Measurements from ENCODE around the gene TFR2. TPM values are rescaled to one million over a fixed set of nuclear protein-coding genes. Genes with fewer than 3 reads are reported as not detected.

TFR2 gene
- total and polyA plus RNA-seq, 2 of the 4 experiments (the other 2 are of a cell fraction), result 0.18 to 0.50 TPM

DNA sequence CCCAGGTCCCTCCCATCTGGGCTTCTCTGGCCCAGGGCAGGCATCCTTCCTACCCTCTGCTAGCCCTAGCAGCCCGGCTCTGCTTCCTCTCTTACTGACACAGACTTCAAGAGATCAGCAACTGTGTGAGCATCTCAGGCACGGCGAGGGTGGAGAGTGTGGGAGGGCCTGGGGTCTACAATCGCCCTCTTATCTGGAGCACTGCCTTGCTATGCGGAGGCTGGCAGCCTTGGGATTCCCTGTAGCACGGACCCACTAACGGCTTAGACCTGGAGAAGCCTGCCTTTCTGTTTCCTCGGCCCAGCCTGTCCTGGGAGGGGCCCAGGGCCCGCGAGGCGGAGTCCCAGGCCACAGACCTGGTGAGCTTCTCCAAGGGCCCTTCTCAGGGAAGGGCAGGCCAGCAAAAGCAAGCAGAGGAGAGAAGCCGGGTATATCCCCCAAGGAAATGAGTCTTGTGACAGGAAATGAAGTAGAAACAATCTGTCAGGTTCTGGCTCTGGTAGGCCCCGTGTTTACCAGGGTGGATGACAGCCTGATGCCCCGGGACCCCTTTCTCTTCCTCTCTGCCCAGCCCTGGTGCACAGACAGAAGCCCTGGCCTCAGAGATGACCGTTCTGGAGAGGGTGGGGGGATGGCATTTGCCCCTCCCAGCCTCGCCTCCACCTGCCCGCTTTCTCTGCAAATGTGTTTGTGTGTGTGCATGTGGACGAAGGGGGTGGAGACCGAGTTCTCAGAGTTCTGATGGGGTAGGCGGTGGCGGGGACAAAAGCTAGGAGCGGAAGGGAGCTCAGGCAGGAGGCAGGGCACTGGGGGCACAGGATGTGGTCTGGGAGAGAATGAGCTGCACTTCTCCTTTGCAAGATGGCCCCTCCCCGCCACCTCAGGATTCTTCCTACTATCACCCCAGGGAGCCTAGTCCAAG lies 58.0 kb downstream of the TFR2 start:
- ChIA-PET POLR2A (ENCODE audit: unreplicated experiment) (interaction anchor here (0.5 to 1.0 kb wide), 3 partner anchors 29 to 634 kb away, joined by 3 to 5 read pairs (median 3); partner anchors contain the start of genes MOSPD3 and PLOD3), CTCF (interaction anchor here (0.5 to 1.6 kb wide), 2 partner anchors 107 to 114 kb away, joined by 3 to 6 read pairs; no protein-coding TSS in a partner anchor)
- peaks cover 39% of the 10 kb centered on the region for H3K36me3 ChIP-seq (ENCODE audit: control insufficient read depth, insufficient read depth, low read length)
- H4K91ac ChIP-seq (ENCODE audit: insufficient read depth, low read depth, low read length), result peak overlapping the region; percentile 99
- peak overlapping the region; percentile 97 for H3K23ac ChIP-seq (ENCODE audit: low read depth, low read length)
- peak overlapping the region; percentile 89 for H2BK20ac ChIP-seq (ENCODE audit: low read depth, low read length)
- peak overlapping the region; percentile 36 for H3K4me3 ChIP-seq (ENCODE audit: insufficient read depth, low read depth, low read length)
- intact Hi-C loops (cut with micrococcal nuclease) (loop anchor here (10.0 kb wide), 1 partner anchor 251 kb away; no protein-coding TSS in a partner anchor), dilution Hi-C loops (cut with HindIII; ENCODE audit: low sequenced_read_pairs, unreplicated experiment) (no loop called here), in situ Hi-C loops (cut with MboI; ENCODE audit: low sequenced_read_pairs) (loop anchor here (25.0 kb wide), 1 partner anchor 279 kb away; the partner anchor contains the start of genes SLC12A9 and TRIP6)
- peak overlapping the region; percentile 96 for H3K27ac ChIP-seq (ENCODE audit: insufficient read depth, low read length)
- H2AK5ac ChIP-seq (ENCODE audit: low read depth, low read length), result peak overlapping the region; percentile 100
- H3K27me3 ChIP-seq (ENCODE audit: control insufficient read depth, insufficient read depth, low read length), result no peaks in the 10 kb centered on the region
- peaks cover 17 to 70% of the 10 kb centered on the region in 2 experiments for H3K79me1 ChIP-seq (ENCODE audit: low read depth in 1 of 2, low read length in 2 of 2)
- peak overlapping the region; percentile 98 for H2AK9ac ChIP-seq (replicated peaks; ENCODE audit: low read depth, low read length, poor library complexity)
- H3K18ac ChIP-seq (ENCODE audit: low read depth, low read length), result peak overlapping the region; percentile 89
- peak overlapping the region; percentile 74; the same call in 1 of the 3 replicates for H2BK15ac ChIP-seq (ENCODE audit: low read depth, low read length)
- H3K9me1 ChIP-seq (ENCODE audit: insufficient read depth, low read length), result peaks cover 5% of the 10 kb centered on the region
- peak overlapping the region; percentile 97 for H4K5ac ChIP-seq (ENCODE audit: low read depth, low read length)
- WGBS, 2 experiments (ENCODE audit: extremely low coverage in 2 of 2, insufficient read length in 1 of 2), result 41% methylated on average over 7 of the region's 23 CpGs; no CpG with 5 or more reads in 1 of the 2 experiments
- H3K4me2 ChIP-seq (ENCODE audit: low read depth, low read length), result peak overlapping the region; percentile 88
- peak overlapping the region; percentile 96 for H3K14ac ChIP-seq (replicated peaks; ENCODE audit: low read depth, low read length)
- DNase-seq (peak; percentile 67), ATAC-seq (ENCODE audit: low read depth) (no peak)
- peak overlapping the region; percentile 81 to 97; a peak in 3 of 4 replicates for H4K8ac ChIP-seq (ENCODE audit: low read depth in 2 of 2, low read length in 2 of 2)
- H3K9me3 ChIP-seq (ENCODE audit: control insufficient read depth, insufficient read depth, low read length), result no peaks in the 10 kb centered on the region
- H3K56ac ChIP-seq (ENCODE audit: extremely low read depth, insufficient read depth, low read length), result peak overlapping the region; percentile 35
- peaks cover 12% of the 10 kb centered on the region for H3K4me1 ChIP-seq (ENCODE audit: control insufficient read depth, insufficient read depth, low read length)
- peak overlapping the region; percentile 82 for H2AFZ ChIP-seq (replicated peaks; ENCODE audit: low read length, poor library complexity)
- H2BK120ac ChIP-seq (ENCODE audit: low read depth, low read length), result peak overlapping the region; percentile 96
- peaks cover 39% of the 10 kb centered on the region for H4K20me1 ChIP-seq (ENCODE audit: insufficient read depth, low read length)
- no TSS peak for BruUV-seq (replicated peaks)
- peak overlapping the region; percentile 99 for H3K4ac ChIP-seq (ENCODE audit: low read depth, low read length)
- H3K9ac ChIP-seq (ENCODE audit: low read depth, low read length), result peak overlapping the region; percentile 91
- H2BK5ac ChIP-seq (ENCODE audit: low read depth, low read length, poor library complexity, severe bottlenecking), result peak overlapping the region; percentile 95
- TF ChIP-seq, protein P1, sequence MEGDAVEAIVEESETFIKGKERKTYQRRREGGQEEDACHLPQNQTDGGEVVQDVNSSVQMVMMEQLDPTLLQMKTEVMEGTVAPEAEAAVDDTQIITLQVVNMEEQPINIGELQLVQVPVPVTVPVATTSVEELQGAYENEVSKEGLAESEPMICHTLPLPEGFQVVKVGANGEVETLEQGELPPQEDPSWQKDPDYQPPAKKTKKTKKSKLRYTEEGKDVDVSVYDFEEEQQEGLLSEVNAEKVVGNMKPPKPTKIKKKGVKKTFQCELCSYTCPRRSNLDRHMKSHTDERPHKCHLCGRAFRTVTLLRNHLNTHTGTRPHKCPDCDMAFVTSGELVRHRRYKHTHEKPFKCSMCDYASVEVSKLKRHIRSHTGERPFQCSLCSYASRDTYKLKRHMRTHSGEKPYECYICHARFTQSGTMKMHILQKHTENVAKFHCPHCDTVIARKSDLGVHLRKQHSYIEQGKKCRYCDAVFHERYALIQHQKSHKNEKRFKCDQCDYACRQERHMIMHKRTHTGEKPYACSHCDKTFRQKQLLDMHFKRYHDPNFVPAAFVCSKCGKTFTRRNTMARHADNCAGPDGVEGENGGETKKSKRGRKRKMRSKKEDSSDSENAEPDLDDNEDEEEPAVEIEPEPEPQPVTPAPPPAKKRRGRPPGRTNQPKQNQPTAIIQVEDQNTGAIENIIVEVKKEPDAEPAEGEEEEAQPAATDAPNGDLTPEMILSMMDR (conservative IDR thresholded peaks at IDR 0.05; ENCODE audit: low read depth, low read length), result no peak
- TF ChIP-seq SMC3 (IDR thresholded peaks at IDR 0.05; ENCODE audit: low read depth, low read length) (no peak), MXI1 (IDR thresholded peaks at IDR 0.05; ENCODE audit: borderline replicate concordance, low read depth, low read length) (no peak), RFX5 (IDR thresholded peaks at IDR 0.05; ENCODE audit: low read depth, low read length) (no peak), POLR2A (IDR thresholded peaks at IDR 0.05; ENCODE audit: low read depth, low read length) (no peak), MAFK (IDR thresholded peaks at IDR 0.05; ENCODE audit: low read depth, low read length) (no peak), USF2 (IDR thresholded peaks at IDR 0.05; ENCODE audit: low read depth, low read length) (no peak), MAZ (IDR thresholded peaks at IDR 0.05; ENCODE audit: borderline replicate concordance, low read depth, low read length) (no peak), FOS (IDR thresholded peaks at IDR 0.05; ENCODE audit: low read depth, low read length) (no peak), RAD21 (IDR thresholded peaks at IDR 0.05; ENCODE audit: low read length) (no peak), CEBPB (IDR thresholded peaks at IDR 0.05; ENCODE audit: low read depth, low read length) (no peak), NFE2L2 (IDR thresholded peaks at IDR 0.05; ENCODE audit: low read depth, low read length) (no peak), ELK1 (IDR thresholded peaks at IDR 0.05; ENCODE audit: borderline replicate concordance, low read depth, low read length) (no peak)

Measured in IMR-90 (cell line).